GM23338 (cell line): ENCODE measurements around the gene CNST.

ENCODE experiments used
- EZH2 ChIP-seq: fragments of 200-600 bp; sonication (generic); IDR thresholded peaks from one replicate; pipeline ENCODE4 v1.8.0; 2017; ENCODE audit warnings: antibody characterized with exemption, mild to moderate bottlenecking, low read depth; ENCODE audit not compliant: unreplicated experiment
- EZH2phosphoT487 ChIP-seq: fragments of 200-600 bp; sonication (generic); IDR thresholded peaks from one replicate; pipeline ENCODE4 v1.8.1; 2018; ENCODE audit warnings: antibody characterized with exemption; ENCODE audit not compliant: unreplicated experiment
- JUNB ChIP-seq: IDR thresholded peaks from one replicate; pipeline ENCODE4 v1.6.1; 2016; ENCODE audit warnings: antibody characterized with exemption; ENCODE audit not compliant: unreplicated experiment
- TF ChIP-seq, protein P1 (sequence below), 2 experiments: fragments of 200-600 bp in 1 of 2; sonication (generic) in 1 of 2; conservative IDR thresholded peaks; 2 replicates each; pipeline versions ENCODE4 v1.5.1 to v1.6.1; 2016 to 2017; ENCODE audit warnings: antibody characterized with exemption in 2 of 2, low read depth in 2 of 2, mild to moderate bottlenecking in 2 of 2, moderate library complexity in 1 of 2

DNA sequence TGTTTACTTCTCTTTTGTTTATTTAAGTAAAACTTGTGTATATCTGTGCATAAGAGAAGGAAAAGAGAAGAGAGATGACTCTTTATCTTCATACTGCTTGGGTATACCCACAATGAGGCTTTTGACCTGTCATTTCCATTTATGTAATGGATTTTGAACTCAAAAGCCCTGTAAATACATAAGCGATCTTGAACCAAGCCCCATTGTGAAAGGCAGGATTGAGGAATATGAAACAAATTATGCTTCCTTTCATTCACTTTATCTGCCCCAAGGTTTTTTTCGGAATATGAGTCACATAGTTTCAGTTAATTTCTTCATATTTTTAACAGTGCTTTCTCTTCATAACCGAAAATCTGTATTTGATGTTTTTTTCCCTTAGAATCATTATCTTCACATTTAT, 21.4 kb downstream of the CNST start:
- TF ChIP-seq, protein P1, sequence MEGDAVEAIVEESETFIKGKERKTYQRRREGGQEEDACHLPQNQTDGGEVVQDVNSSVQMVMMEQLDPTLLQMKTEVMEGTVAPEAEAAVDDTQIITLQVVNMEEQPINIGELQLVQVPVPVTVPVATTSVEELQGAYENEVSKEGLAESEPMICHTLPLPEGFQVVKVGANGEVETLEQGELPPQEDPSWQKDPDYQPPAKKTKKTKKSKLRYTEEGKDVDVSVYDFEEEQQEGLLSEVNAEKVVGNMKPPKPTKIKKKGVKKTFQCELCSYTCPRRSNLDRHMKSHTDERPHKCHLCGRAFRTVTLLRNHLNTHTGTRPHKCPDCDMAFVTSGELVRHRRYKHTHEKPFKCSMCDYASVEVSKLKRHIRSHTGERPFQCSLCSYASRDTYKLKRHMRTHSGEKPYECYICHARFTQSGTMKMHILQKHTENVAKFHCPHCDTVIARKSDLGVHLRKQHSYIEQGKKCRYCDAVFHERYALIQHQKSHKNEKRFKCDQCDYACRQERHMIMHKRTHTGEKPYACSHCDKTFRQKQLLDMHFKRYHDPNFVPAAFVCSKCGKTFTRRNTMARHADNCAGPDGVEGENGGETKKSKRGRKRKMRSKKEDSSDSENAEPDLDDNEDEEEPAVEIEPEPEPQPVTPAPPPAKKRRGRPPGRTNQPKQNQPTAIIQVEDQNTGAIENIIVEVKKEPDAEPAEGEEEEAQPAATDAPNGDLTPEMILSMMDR (conservative IDR thresholded peaks at IDR 0.05; ENCODE audit: low read depth in 2 of 2) = no peak
- no peak for TF ChIP-seq EZH2phosphoT487
- TF ChIP-seq JUNB = no peak
- TF ChIP-seq EZH2 = no peak
